Measurements from ENCODE around the gene CDADC1.

- TF ChIP-seq, protein P1, sequence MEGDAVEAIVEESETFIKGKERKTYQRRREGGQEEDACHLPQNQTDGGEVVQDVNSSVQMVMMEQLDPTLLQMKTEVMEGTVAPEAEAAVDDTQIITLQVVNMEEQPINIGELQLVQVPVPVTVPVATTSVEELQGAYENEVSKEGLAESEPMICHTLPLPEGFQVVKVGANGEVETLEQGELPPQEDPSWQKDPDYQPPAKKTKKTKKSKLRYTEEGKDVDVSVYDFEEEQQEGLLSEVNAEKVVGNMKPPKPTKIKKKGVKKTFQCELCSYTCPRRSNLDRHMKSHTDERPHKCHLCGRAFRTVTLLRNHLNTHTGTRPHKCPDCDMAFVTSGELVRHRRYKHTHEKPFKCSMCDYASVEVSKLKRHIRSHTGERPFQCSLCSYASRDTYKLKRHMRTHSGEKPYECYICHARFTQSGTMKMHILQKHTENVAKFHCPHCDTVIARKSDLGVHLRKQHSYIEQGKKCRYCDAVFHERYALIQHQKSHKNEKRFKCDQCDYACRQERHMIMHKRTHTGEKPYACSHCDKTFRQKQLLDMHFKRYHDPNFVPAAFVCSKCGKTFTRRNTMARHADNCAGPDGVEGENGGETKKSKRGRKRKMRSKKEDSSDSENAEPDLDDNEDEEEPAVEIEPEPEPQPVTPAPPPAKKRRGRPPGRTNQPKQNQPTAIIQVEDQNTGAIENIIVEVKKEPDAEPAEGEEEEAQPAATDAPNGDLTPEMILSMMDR (IDR thresholded peaks at IDR 0.05): no peak
- TF ChIP-seq, protein P2, sequence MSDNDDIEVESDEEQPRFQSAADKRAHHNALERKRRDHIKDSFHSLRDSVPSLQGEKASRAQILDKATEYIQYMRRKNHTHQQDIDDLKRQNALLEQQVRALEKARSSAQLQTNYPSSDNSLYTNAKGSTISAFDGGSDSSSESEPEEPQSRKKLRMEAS (IDR thresholded peaks at IDR 0.05; ENCODE audit: low read depth): no peak
- TF ChIP-seq, protein P3, sequence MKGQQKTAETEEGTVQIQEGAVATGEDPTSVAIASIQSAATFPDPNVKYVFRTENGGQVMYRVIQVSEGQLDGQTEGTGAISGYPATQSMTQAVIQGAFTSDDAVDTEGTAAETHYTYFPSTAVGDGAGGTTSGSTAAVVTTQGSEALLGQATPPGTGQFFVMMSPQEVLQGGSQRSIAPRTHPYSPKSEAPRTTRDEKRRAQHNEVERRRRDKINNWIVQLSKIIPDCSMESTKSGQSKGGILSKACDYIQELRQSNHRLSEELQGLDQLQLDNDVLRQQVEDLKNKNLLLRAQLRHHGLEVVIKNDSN (IDR thresholded peaks at IDR 0.05; ENCODE audit: borderline replicate concordance, low read depth): no peak
Measured at GRCh38 chr13:49329831-49330545, 82.3 kb downstream of the CDADC1 start.

All from SK-N-SH (cell line).